Bronchial epithelial cell (primary cell): ENCODE results near the gene CLIP3. TPM values are rescaled to one million over a fixed set of nuclear protein-coding genes. Genes with fewer than 3 reads are reported as not detected.
A peak's percentile ranks its signal among the peaks of the same experiment; 100 is the strongest.

Experiments used
- DNase-seq: peaks from one replicate; pipeline ENCODE4 v3.0.0-alpha.2; 2010; ENCODE audit warnings: low read depth
- FAIRE-seq: peaks from 2 replicates; lab custom pipeline; 2011; peaks lifted over from hg19 to GRCh38; lab: Jason Lieb, UNC
- H3K27me3 ChIP-seq: 2 replicates; pipeline ENCODE4 v1.5.1; 2011; ENCODE audit warnings: low read length; ENCODE audit not compliant: control insufficient read depth, insufficient read depth
- H3K36me3 ChIP-seq: 2 replicates; pipeline ENCODE4 v1.5.1; 2011; ENCODE audit warnings: low read length; ENCODE audit not compliant: control insufficient read depth, insufficient read depth
- H3K4me3 ChIP-seq: 2 replicates; pipeline ENCODE4 v1.5.1; 2011; ENCODE audit warnings: mild to moderate bottlenecking, low read depth, low read length, control low read depth
- total RNA-seq: library from RNA; depleted of rRNA; stranded (reverse); fragments of >200 nt; gene quantifications from 2 replicates; pipeline ENCODE4 v1.2.1, GENCODE V29; 2014
- TF ChIP-seq, protein P1 (sequence below): IDR thresholded peaks from 2 replicates; pipeline ENCODE4 v1.5.1; 2011; ENCODE audit warnings: mild to moderate bottlenecking, moderate library complexity, low read length, control low read depth, inconsistent platforms; ENCODE audit not compliant: insufficient read depth, severe bottlenecking

CLIP3 gene, protein sequence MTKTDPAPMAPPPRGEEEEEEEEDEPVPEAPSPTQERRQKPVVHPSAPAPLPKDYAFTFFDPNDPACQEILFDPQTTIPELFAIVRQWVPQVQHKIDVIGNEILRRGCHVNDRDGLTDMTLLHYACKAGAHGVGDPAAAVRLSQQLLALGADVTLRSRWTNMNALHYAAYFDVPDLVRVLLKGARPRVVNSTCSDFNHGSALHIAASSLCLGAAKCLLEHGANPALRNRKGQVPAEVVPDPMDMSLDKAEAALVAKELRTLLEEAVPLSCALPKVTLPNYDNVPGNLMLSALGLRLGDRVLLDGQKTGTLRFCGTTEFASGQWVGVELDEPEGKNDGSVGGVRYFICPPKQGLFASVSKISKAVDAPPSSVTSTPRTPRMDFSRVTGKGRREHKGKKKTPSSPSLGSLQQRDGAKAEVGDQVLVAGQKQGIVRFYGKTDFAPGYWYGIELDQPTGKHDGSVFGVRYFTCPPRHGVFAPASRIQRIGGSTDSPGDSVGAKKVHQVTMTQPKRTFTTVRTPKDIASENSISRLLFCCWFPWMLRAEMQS
- total RNA-seq: under 0.01 and 0.13 TPM in 2 replicates

DNA sequence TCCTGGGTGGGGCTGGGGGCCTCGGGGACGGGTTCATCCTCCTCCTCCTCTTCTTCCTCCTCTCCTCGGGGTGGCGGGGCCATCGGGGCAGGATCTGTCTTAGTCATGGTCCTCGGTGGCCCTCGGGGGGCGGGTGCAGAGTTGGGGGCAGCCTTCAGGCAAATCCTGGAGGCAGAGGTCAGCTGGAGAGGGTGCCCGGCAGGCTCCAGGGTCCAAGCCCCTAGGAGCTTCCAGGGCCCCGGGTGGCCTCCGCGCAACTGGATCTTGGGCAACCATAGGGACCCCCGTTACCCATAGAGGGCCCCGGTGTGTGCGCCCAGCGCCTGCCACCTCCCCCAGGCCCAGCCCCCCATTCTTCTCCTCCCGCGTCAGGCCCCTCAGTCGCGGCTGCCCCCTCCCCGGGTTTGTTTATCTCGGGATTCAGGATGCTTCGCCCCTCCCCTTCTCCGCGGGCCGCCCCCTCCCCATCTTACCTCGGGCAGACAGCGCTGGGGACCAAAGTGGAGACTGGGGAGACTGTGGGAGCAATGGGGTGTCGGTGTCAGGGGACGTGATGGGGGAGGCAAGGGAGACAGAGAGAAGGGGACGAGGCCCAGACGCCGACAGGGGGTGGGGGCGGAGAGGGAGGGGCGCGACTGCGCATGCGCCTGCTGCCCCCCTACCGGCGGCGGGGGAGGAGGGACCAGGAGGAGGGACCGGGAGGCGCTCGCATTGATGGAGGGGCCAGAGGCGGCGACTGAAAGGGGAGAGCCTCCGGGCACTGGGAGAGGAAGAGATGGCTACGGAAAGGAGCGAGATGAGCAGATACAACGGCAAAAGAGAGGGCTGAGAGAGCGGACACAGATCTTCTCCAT lies at the start of gene CLIP3:
Gene CLIP3, minus strand, starts transcription at position 623 of the 854 bp plus-strand sequence. Its CDS starts 516 bp downstream, at position 107.
- DNase-seq (no peak), FAIRE-seq (no peak)
- no peaks in the 10 kb centered on the region for H3K27me3 ChIP-seq
- H3K36me3 ChIP-seq: no peaks in the 10 kb centered on the region
- TF ChIP-seq, protein P1, sequence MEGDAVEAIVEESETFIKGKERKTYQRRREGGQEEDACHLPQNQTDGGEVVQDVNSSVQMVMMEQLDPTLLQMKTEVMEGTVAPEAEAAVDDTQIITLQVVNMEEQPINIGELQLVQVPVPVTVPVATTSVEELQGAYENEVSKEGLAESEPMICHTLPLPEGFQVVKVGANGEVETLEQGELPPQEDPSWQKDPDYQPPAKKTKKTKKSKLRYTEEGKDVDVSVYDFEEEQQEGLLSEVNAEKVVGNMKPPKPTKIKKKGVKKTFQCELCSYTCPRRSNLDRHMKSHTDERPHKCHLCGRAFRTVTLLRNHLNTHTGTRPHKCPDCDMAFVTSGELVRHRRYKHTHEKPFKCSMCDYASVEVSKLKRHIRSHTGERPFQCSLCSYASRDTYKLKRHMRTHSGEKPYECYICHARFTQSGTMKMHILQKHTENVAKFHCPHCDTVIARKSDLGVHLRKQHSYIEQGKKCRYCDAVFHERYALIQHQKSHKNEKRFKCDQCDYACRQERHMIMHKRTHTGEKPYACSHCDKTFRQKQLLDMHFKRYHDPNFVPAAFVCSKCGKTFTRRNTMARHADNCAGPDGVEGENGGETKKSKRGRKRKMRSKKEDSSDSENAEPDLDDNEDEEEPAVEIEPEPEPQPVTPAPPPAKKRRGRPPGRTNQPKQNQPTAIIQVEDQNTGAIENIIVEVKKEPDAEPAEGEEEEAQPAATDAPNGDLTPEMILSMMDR: no peak
- H3K4me3 ChIP-seq: peak within 1 kb of the TSS; percentile 14

DNA sequence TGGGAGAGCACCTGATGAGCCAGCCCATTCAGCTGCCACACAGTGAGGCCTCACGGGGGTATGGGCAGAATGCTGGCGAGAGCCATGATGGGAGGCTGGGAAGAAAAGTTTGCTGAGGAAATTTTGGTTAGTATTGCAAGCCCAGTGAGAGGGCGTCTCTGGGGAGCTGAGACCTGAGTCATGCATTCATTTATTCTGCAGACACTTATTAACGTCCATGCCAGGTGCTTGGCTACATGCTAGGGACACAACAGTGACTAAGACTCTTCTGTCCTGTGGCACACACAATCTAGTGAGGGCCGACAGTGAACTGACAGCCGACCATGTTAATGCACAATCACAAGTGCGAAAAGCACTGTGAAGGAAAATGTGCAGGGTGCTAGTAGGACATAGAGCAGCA lies 49.2 kb upstream of the CLIP3 start:
- DNase-seq (no peak), FAIRE-seq (no peak)
- Histone ChIP-seq H3K27me3 (no peaks in the 10 kb centered on the region), H3K4me3 (no peak overlapping the region), H3K36me3 (no peaks in the 10 kb centered on the region)
- TF ChIP-seq, protein P1: no peak

DNA sequence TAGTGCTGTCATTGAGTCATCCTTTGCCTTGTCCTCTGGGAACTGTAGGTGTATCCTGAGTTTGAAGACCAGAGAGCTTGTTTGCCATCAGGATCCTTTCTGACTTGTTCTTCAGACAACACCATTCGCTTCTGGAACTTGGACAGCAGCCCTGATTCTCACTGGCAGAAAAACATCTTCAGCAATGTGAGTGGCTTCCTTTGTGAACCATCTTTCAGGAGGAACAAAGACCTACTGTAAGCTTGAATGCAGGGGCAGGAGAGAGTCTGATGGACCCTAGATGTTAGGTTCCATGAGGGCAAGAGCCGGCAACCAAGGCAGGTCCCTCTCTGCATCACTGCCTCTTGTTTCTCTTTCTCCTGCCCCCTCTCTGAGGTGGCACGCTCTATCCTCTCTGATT lies 48.7 kb upstream of the CLIP3 start:
- no peaks in the 10 kb centered on the region for H3K36me3 ChIP-seq
- FAIRE-seq (no peak), DNase-seq (peak; percentile 4)
- H3K4me3 ChIP-seq: no peak overlapping the region
- no peaks in the 10 kb centered on the region for H3K27me3 ChIP-seq
- TF ChIP-seq, protein P1: no peak

DNA sequence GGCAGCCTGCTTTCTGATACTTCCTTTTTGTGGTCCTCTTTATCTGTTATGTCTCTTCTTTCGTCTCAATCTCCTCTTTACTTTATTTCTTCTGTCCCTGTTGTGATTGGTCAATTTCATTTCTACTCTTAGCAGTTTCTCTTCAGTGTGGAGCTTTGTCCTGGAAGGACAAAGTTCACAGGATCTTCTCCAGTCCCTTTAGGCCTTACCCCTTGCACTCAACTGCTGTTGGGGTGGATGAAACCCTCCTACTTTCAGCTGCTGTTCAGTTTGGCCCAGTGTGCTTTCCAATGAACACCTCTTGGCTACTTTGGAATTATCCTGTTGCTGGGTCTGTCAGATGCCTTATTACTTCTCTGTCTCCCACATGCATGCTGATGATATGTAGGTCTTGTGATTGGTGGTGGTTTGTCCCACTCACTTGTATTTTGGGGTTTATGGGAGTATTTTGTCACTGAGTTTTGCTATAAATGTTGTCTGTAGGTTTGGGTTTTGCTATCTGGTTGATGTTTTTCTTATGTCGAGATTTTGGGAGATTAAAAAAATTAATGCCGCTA lies 46.8 kb upstream of the CLIP3 start:
- DNase-seq (no peak), FAIRE-seq (no peak)
- TF ChIP-seq, protein P1: no peak
- H3K36me3 ChIP-seq: no peaks in the 10 kb centered on the region
- no peak overlapping the region for H3K4me3 ChIP-seq
- H3K27me3 ChIP-seq: no peaks in the 10 kb centered on the region

DNA sequence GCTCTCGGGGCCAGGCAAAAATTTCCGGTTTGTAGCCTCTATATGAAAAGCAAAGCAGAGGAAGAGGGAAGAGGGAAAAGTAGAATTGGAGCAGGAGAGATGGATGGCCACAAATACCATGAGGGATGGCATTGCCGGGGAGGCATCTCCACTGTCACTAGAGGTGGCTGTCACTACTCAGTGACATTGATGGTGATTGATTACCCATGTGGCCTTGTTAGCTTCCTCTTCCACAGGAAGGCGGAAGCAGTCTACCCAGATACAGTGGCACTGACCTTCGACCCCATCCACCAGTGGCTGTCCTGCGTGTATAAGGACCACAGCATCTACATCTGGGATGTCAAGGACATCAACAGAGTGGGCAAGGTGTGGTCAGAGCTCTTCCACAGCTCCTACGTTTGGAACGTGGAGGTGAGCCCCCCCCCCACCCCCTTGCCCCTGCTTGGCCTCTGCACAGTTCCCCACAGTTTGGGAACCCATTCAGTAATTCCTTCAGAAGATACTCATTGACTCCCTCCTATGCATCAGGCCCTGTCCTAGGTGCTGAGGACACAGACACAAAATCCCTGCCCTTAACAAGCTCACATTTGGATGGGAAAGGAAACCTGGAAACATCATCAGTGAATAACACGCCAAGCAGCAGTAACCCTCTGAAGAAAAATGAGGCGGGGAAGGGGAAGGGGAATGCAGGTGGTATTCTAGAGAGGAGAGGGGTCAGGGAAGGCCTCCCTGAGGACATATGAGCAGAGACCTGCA lies 40.6 kb upstream of the CLIP3 start:
- TF ChIP-seq, protein P1: no peak
- FAIRE-seq (no peak), DNase-seq (no peak)
- Histone ChIP-seq H3K4me3 (no peak overlapping the region), H3K27me3 (peaks cover 2% of the 10 kb centered on the region), H3K36me3 (no peaks in the 10 kb centered on the region)
